OCI-LY7 (cell line): ENCODE results near the gene KCNK5. TPM values are rescaled to one million over a fixed set of nuclear protein-coding genes. Genes with fewer than 3 reads are reported as not detected.

ENCODE experiments used
- BruUV-seq: library from RNA; stranded (reverse); fragments of 400-500 nt; replicated peaks from 2 replicates; lab custom pipeline; 2021; lab: Mats Ljungman, UMichigan
- CTCF ChIA-PET: fragments of 300-600 bp; sonication (Branson Sonifier 250); formaldehyde crosslinking; loops from one replicate; lab custom pipeline; 2022; ENCODE audit warnings: antibody characterized with exemption; ENCODE audit not compliant: unreplicated experiment; lab: Charles Lee
- POLR2A ChIA-PET: fragments of 300-600 bp; sonication (Branson Sonifier 250); formaldehyde crosslinking; loops from one replicate; lab custom pipeline; 2022; ENCODE audit warnings: antibody characterized with exemption; lab: Charles Lee
- DNase-seq: peaks from one replicate; pipeline ENCODE4 v3.0.0-alpha.2; 2015; ENCODE audit warnings: low spot score
- H2AFZ ChIP-seq: fragments of 200-600 bp; sonication (generic), shearing (Covaris generic); 2 replicates; pipeline ENCODE4 v1.6.1; 2014; ENCODE audit warnings: mild to moderate bottlenecking, antibody characterized with exemption, low read length, moderate library complexity
- H3K27ac ChIP-seq: fragments of 200-600 bp; sonication (generic); 2 replicates; pipeline ENCODE4 v1.5.1; 2014; ENCODE audit warnings: mixed run types, low read depth, mild to moderate bottlenecking, moderate library complexity, low read length, inconsistent platforms; ENCODE audit not compliant: poor library complexity, severe bottlenecking
- H3K36me3 ChIP-seq: fragments of 200-600 bp; sonication (generic); 2 replicates; pipeline ENCODE4 v1.6.1; 2014; ENCODE audit warnings: mild to moderate bottlenecking, antibody characterized with exemption, low read length, moderate library complexity, mixed read lengths; ENCODE audit not compliant: insufficient read depth
- H3K4me1 ChIP-seq: fragments of 200-600 bp; sonication (generic); 2 replicates; pipeline ENCODE4 v1.5.1; 2014; ENCODE audit warnings: mild to moderate bottlenecking, low read length; ENCODE audit not compliant: insufficient read depth, poor library complexity, severe bottlenecking
- H3K4me2 ChIP-seq: fragments of 200-600 bp; sonication (generic); 2 replicates; pipeline ENCODE4 v1.6.1; 2014; ENCODE audit warnings: mild to moderate bottlenecking, low read length
- H3K4me3 ChIP-seq: fragments of 200-600 bp; sonication (generic); 2 replicates; pipeline ENCODE4 v1.5.1; 2014; ENCODE audit warnings: mild to moderate bottlenecking, low read depth, low read length; ENCODE audit not compliant: poor library complexity, severe bottlenecking
- H3K79me2 ChIP-seq: fragments of 200-600 bp; sonication (generic); 2 replicates; pipeline ENCODE4 v1.6.1; 2016; ENCODE audit warnings: low read depth, mild to moderate bottlenecking, low read length, moderate library complexity, mixed read lengths; ENCODE audit not compliant: insufficient read depth
- H3K9me2 ChIP-seq: fragments of 200-600 bp; sonication (generic); 2 replicates; pipeline ENCODE4 v1.6.1; 2016; ENCODE audit warnings: mild to moderate bottlenecking, low read length, mixed read lengths; ENCODE audit not compliant: insufficient read depth
- H3K9me3 ChIP-seq: fragments of 200-600 bp; sonication (generic); 2 replicates; pipeline ENCODE4 v1.6.1; 2014; ENCODE audit warnings: mild to moderate bottlenecking, mixed run types, low read length, mixed read lengths
- H4K20me1 ChIP-seq: fragments of 200-600 bp; sonication (generic); 2 replicates; pipeline ENCODE4 v1.6.1; 2014; ENCODE audit warnings: mild to moderate bottlenecking, antibody characterized with exemption, low read length, moderate library complexity, mixed read lengths; ENCODE audit not compliant: insufficient read depth
- EZH2phosphoT487 ChIP-seq: fragments of 200-600 bp; sonication (generic); IDR thresholded peaks from 2 replicates; pipeline ENCODE4 v1.6.1; 2018; ENCODE audit warnings: low read depth, borderline replicate concordance, mild to moderate bottlenecking, mixed run types, antibody characterized with exemption, low read length, moderate library complexity, mixed read lengths
- intact Hi-C: fragments of 100-400 bp; cut with micrococcal nuclease; formaldehyde crosslinking; loops from one replicate; pipeline ENCODE4 v1.10.0; 2022; ENCODE audit not compliant: unreplicated experiment
- total RNA-seq, 2 experiments: library from RNA; depleted of rRNA in 1 of 2; stranded (reverse); fragments of >200 nt in 1 of 2; shearing (Covaris generic) in 1 of 2; gene quantifications; 2 replicates each; pipeline ENCODE4 v1.2.3, GENCODE V29; 2014 to 2022
- TF ChIP-seq, protein P1 (sequence below): fragments of 200-600 bp; sonication (generic); conservative IDR thresholded peaks from 2 replicates; pipeline ENCODE4 v1.5.1; 2014; ENCODE audit warnings: mild to moderate bottlenecking, antibody characterized with exemption, low read length, moderate library complexity, mixed read lengths

KCNK5 gene
- total RNA-seq, 2 experiments from 2014 or later: not detected

DNA sequence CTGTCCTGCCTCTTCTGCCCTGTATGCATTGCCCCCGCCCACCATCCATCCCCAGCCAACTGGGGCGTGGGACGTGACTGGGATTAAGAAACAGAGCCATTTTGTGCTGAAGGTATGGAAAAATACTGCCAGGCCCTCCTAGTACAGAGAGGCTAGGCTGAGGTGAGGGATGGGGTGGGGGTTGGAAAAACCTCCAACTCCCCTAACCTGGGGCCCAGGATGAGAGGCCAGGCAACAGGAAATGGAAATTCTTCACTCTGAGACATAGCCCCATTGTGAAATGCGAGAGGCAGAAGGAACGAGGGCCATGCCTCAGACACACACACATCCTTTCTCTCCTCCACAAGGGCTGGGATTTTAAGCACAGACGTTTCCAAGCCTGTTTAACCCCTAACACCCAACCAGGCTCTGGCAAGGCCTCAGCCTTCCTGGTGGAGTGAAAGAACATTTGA lies 19.9 kb downstream of the KCNK5 start:
- H2AFZ ChIP-seq: no peak overlapping the region
- DNase-seq: no peak
- no peaks in the 10 kb centered on the region for H3K79me2 ChIP-seq
- H3K4me3 ChIP-seq: no peak overlapping the region
- no peaks in the 10 kb centered on the region for H4K20me1 ChIP-seq
- H3K9me2 ChIP-seq: no peaks in the 10 kb centered on the region
- no peaks in the 10 kb centered on the region for H3K4me1 ChIP-seq
- CTCF ChIA-PET: no interaction called here
- intact Hi-C loops: no loop called here
- BruUV-seq: no TSS peak
- no peak overlapping the region for H3K4me2 ChIP-seq
- TF ChIP-seq EZH2phosphoT487: no peak
- TF ChIP-seq, protein P1, sequence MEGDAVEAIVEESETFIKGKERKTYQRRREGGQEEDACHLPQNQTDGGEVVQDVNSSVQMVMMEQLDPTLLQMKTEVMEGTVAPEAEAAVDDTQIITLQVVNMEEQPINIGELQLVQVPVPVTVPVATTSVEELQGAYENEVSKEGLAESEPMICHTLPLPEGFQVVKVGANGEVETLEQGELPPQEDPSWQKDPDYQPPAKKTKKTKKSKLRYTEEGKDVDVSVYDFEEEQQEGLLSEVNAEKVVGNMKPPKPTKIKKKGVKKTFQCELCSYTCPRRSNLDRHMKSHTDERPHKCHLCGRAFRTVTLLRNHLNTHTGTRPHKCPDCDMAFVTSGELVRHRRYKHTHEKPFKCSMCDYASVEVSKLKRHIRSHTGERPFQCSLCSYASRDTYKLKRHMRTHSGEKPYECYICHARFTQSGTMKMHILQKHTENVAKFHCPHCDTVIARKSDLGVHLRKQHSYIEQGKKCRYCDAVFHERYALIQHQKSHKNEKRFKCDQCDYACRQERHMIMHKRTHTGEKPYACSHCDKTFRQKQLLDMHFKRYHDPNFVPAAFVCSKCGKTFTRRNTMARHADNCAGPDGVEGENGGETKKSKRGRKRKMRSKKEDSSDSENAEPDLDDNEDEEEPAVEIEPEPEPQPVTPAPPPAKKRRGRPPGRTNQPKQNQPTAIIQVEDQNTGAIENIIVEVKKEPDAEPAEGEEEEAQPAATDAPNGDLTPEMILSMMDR: no peak
- no peak overlapping the region for H3K27ac ChIP-seq
- no peaks in the 10 kb centered on the region for H3K9me3 ChIP-seq
- POLR2A ChIA-PET: no interaction called here
- H3K36me3 ChIP-seq: no peaks in the 10 kb centered on the region

- Histone ChIP-seq H2AFZ (no peak overlapping the region), H3K4me1 (no peaks in the 10 kb centered on the region), H4K20me1 (no peaks in the 10 kb centered on the region), H3K9me3 (no peaks in the 10 kb centered on the region), H3K4me3 (no peak overlapping the region), H3K4me2 (no peak overlapping the region), H3K79me2 (no peaks in the 10 kb centered on the region), H3K27ac (no peak overlapping the region), H3K36me3 (no peaks in the 10 kb centered on the region), H3K9me2 (no peaks in the 10 kb centered on the region)
- TF ChIP-seq EZH2phosphoT487: no peak
- TF ChIP-seq, protein P1: no peak
- no peak for DNase-seq
- ChIA-PET CTCF (no interaction called here), POLR2A (no interaction called here)
- no TSS peak for BruUV-seq
- intact Hi-C loops: no loop called here
Observed at GRCh38 chr6:39208223-39208739, 21.0 kb downstream of the KCNK5 start.

GRCh38 chr6:39207416-39208222 lies 21.7 kb downstream of the KCNK5 start:
- H3K9me2 ChIP-seq: no peaks in the 10 kb centered on the region
- POLR2A ChIA-PET: no interaction called here
- no peak overlapping the region for H3K27ac ChIP-seq
- H3K79me2 ChIP-seq: no peaks in the 10 kb centered on the region
- intact Hi-C loops: no loop called here
- H3K9me3 ChIP-seq: no peaks in the 10 kb centered on the region
- DNase-seq: no peak
- no TSS peak for BruUV-seq
- no peak for TF ChIP-seq EZH2phosphoT487
- TF ChIP-seq, protein P1: no peak
- CTCF ChIA-PET: no interaction called here
- no peaks in the 10 kb centered on the region for H3K4me1 ChIP-seq
- H4K20me1 ChIP-seq: no peaks in the 10 kb centered on the region
- no peaks in the 10 kb centered on the region for H3K36me3 ChIP-seq
- H2AFZ ChIP-seq: no peak overlapping the region
- H3K4me2 ChIP-seq: no peak overlapping the region
- no peak overlapping the region for H3K4me3 ChIP-seq
